Ureter (tissue), 1 donor: ENCODE data around the gene ANKRD23. TPM values are rescaled to one million over a fixed set of nuclear protein-coding genes. Genes with fewer than 3 reads are reported as not detected.
"Not testable (repeated sequence)": the region's sequence is repeated elsewhere in the genome, so short reads cannot be mapped to it uniquely, and the experiment has no call there.

Source experiments
- DNase-seq: peaks from one replicate; pipeline ENCODE4 v3.0.0-alpha.2; 2020; ENCODE audit warnings: low spot score
- total RNA-seq: library from RNA; stranded (reverse); gene quantifications from one replicate; pipeline ENCODE4 v1.2.4, GENCODE V29; 2023
- donor health status: DM: yes; HTN: yes; CAD: no.

Gene ANKRD23
- total RNA-seq, 1 donor from 2014 or later = 10.2 TPM

- no peak for DNase-seq
These were observed 44.8 kb downstream of the ANKRD23 start for GRCh38 chr2:96798733-96799622.

GRCh38 chr2:96797066-96797625, 46.7 kb downstream of the ANKRD23 start:
- no peak for DNase-seq

GRCh38 chr2:96796497-96796896, 47.3 kb downstream of the ANKRD23 start:
- DNase-seq = not testable (repeated sequence)

- no peak for DNase-seq
These were observed 48.7 kb downstream of the ANKRD23 start for GRCh38 chr2:96795076-96795475.

- no peak for DNase-seq
These were observed 50.8 kb downstream of the ANKRD23 start for GRCh38 chr2:96792772-96793749.

- DNase-seq = no peak
These were observed 54.6 kb downstream of the ANKRD23 start for GRCh38 chr2:96789245-96789617.

GRCh38 chr2:96788442-96789244, 55.2 kb downstream of the ANKRD23 start:
- DNase-seq = no peak

Other genes with a start within 250 kb of the ANKRD23 start
- gene KANSL3, start 205.7 kb downstream of the ANKRD23 start, total RNA-seq = 57.2 TPM
- 1.1 TPM for gene FER1L5, start 201.3 kb downstream of the ANKRD23 start, total RNA-seq
- gene LMAN2L, start 104.0 kb downstream of the ANKRD23 start, total RNA-seq = 19.1 TPM
- gene CNNM4, start 83.1 kb downstream of the ANKRD23 start, total RNA-seq = 16.0 TPM
- 18.9 TPM for gene CNNM3, start 27.8 kb downstream of the ANKRD23 start, total RNA-seq
- 13.0 TPM for gene ANKRD39, start 14.0 kb upstream of the ANKRD23 start, total RNA-seq
- 58.0 TPM for gene SEMA4C, start 26.1 kb upstream of the ANKRD23 start, total RNA-seq
- gene FAM178B, start 142.6 kb upstream of the ANKRD23 start, total RNA-seq = 1.0 TPM